ENCODE data around the gene SULT2B1.

Gene SULT2B1

GRCh38 chr19:48553676-48554384, 1.9 kb downstream of the SULT2B1 start:
- no peak for TF ChIP-seq CTCF (IDR thresholded peaks at IDR 0.05; ENCODE audit: insufficient read depth, low read length, missing control alignments)
- no peak overlapping the region for H3K4me3 ChIP-seq (ENCODE audit: low read depth, low read length)
- ChIA-PET POLR2A (no interaction called here), CTCF (interaction anchor here (0.6 to 2.5 kb wide), 6 partner anchors 10 to 163 kb away, joined by 3 to 9 read pairs (median 3); partner anchors contain the start of gene KDELR1)
- no peak for DNase-seq (ENCODE audit: low read depth, low spot score)

- TF ChIP-seq CTCF (IDR thresholded peaks at IDR 0.05; ENCODE audit: insufficient read depth, low read length, missing control alignments): no peak
- no peak for DNase-seq (ENCODE audit: low read depth, low spot score)
- ChIA-PET POLR2A (no interaction called here), CTCF (interaction anchor here (0.6 to 2.5 kb wide), 3 partner anchors 29 to 164 kb away, joined by 3 to 9 read pairs (median 3); partner anchors contain the start of gene KDELR1)
- H3K4me3 ChIP-seq (ENCODE audit: low read depth, low read length): no peak overlapping the region
Observed at GRCh38 chr19:48554385-48555091, 2.6 kb downstream of the SULT2B1 start.

- H3K4me3 ChIP-seq (ENCODE audit: low read depth, low read length): no peak overlapping the region
- TF ChIP-seq CTCF (IDR thresholded peaks at IDR 0.05; ENCODE audit: insufficient read depth, low read length, missing control alignments): no peak
- DNase-seq (ENCODE audit: low read depth, low spot score): no peak
- ChIA-PET CTCF (interaction anchor here (1.0 to 2.5 kb wide), 2 partner anchors 32 to 67 kb away, joined by 3 to 9 read pairs; no protein-coding TSS in a partner anchor), POLR2A (no interaction called here)
Observed at GRCh38 chr19:48556163-48556562, 4.2 kb downstream of the SULT2B1 start.

GRCh38 chr19:48556825-48557224, 4.9 kb downstream of the SULT2B1 start:
- no peak for DNase-seq (ENCODE audit: low read depth, low spot score)
- ChIA-PET CTCF (interaction anchor here (1.0 to 2.5 kb wide), 2 partner anchors 32 to 68 kb away, joined by 3 to 9 read pairs; no protein-coding TSS in a partner anchor), POLR2A (no interaction called here)
- no peak for TF ChIP-seq CTCF (IDR thresholded peaks at IDR 0.05; ENCODE audit: insufficient read depth, low read length, missing control alignments)
- no peak overlapping the region for H3K4me3 ChIP-seq (ENCODE audit: low read depth, low read length)

GRCh38 chr19:48558018-48558684, 6.2 kb downstream of the SULT2B1 start:
- ChIA-PET POLR2A (no interaction called here), CTCF (interaction anchor here (1.0 kb wide), 1 partner anchor 27 kb away, joined by 4 read pairs; no protein-coding TSS in a partner anchor)
- DNase-seq (ENCODE audit: low read depth, low spot score): no peak
- H3K4me3 ChIP-seq (ENCODE audit: low read depth, low read length): no peak overlapping the region; the same call in 1 of the 2 replicates
- TF ChIP-seq CTCF (IDR thresholded peaks at IDR 0.05; ENCODE audit: insufficient read depth, low read length, missing control alignments): no peak

Measured in AG04449 (cell line).